Endometrium (tissue), 2 donors: ENCODE results near the gene ATP1A1.

Experiments used
- FAIRE-seq: peaks from 2 replicates; lab custom pipeline; 2012; peaks lifted over from hg19 to GRCh38; lab: Jason Lieb, UNC
- donor health status: control.
- donor health status: control.

The ATP1A1 gene

DNA sequence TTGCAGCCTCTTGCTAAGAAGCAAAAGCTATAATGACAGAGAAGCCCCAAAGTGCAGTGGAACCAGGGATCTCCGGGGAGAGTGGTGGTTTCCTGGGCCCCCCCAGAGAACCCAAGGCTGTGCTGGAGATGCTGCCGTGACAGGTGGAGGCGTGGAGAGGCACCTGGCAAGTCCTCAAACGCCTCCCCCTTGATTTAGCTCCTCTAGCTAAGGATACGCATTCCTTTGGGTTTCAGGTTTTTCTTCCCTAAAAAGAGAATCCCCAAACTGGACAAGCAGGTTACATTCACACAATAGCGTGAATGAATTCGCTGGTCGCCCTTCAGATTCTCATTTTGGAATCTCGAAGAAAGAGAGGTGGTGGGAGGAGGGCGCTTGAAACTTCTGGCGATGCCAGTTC lies 853 bp upstream of the ATP1A1 start:
- no peak for FAIRE-seq

DNA sequence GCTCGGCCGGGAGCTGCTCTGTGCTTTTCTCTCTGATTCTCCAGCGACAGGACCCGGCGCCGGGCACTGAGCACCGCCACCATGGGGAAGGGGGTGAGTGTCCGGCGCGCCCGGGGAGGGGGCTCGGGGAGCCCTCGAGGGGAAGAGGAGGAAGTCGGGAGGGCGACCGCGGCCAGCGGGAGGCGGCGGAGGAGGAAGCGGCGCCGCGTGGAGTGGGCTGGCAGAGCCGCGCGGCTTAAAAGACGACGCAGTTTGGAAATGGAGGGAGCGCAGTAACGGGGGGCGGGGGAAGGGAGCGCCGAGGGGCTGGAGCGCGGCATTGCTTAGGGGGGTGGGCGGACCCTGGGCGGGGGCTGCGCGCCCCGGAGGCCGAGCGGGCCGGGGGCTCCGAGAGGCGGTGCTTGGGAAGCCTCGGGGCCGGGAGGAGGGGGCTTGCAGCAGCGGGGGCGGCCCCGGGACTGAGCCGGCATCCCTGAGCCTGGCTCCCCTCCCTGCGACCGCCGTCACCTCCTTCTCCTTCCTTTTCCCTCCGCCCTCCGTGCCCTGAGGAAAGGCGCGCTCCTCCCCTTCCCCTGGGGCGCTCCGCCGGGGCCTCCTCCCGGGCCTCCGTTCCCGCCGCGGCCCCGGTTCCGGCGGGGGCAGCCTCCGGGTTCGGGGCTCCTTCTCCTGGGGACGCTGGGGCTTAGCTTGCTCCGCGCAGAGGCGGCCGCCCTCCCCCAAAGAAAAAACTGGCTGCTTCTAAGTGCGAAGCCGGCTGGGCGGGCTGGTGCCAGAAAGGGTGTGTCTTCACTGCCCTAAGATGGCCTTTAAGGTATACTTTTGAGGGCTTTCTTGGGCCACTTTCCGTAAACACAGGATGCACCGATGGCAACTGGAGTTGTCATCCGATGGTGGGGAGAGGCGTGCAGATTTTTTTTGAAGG lies 648 bp downstream of the ATP1A1 start:
- FAIRE-seq: no peak

DNA sequence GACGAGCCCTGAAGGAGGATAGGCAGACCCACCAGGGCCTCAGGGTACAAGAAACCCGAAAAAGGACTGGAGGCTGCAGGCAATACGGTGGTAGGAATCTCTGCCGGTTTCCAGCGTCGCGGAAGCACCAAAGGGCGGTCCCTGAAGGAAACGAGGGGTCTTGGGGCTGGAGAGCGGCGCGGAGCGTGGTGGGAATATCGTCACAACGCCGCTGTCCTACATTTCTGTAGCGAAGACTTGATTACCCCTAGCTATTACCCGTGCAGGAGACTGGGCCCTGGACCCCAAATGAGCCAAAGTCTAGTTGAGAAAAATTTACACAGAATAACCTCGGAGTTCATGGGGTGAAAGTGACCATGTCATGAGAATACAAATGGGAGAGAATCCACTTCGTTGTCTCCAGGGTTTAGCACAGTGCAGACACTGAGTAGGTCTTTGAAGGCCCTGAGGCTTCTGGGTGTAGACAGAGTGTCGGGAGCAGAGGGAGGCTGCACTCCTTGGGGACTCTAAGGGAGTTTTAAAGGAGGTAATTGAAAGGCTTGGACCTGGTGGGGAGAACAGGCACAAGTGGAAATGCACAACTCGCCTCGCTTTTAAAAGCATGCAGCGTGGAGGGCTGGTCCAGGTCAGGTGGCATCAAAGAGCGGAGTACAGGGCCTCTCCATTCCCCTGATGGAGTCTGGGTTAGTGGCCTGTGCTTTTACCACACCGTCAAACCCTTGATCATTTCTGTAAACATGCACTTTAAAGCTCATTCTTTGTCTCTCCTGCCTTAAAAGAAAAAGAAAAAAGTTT lies 1.5 kb downstream of the ATP1A1 start:
- FAIRE-seq: no peak

DNA sequence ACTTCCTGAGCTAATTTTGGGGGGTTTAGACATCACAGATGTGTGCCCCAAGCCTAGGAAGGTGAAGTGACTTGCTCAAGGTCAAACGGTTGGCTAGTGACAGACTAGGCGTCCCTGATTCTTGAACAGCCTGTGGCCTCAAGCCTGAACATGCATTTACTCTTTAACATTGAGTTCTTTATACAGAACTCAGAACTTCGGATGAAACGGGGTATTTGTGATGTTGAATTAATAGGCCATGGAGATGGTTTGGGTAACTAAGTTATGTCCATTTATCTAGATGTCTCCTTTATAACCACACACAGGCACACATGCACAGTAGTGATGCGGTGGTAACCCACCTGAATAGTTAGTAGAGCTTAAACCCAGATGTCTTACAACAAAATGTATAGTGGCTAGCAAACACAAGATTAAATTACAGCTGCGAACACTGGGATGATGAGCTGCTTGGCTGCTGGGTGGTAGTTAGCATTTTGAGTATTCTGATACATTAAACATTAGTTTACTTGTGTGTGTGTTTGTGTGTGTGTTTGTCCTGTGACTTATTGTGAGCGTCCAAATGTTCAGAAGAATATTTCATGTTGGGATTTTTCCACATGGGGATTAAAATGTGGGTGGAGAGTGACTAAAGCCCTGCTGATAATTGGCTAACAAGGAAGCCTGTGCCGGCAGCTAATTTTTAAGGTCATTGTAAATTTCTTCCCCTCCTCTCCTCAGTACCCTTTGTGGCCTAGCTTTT lies 2.3 kb downstream of the ATP1A1 start:
- FAIRE-seq: no peak

DNA sequence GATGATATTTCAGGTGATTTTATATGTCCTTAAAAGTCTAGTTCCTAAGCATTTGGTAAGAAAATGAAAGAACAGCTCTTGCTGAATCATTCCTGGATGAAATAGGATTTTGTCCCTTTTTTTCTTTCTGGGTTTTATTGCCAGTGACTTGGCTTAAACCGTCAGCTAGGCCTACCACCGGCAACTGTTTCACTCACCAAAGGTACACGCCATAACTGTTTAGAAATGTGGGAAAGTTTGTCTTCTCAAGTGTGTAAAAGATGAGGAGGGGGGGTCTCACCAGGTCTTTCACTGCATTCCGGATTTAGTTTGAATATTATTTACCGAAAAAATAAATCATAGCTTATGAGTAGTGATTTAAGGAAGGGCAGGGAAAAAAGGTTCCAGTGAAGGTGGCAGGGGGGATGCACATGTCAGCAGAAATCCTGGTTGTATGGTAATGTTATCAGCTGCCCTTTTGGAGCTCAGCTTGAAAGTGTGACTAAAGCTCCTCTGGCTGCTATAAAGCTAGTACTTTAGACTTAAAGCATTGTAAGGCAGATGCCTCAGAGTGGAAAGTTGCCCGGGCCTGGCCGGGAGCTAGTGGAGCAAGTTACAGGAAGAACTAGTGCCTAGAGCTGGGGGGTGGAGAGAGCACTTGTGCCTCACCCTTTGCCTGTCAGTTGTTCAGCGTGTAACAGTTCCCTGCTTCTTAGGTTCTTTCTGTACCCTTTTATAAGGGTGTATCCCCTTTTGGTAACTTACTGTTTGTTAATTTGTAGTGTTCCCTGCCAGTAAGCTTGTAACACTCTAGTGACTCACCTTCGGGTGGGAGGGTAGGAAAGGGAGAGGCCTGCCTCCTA lies 3.1 kb downstream of the ATP1A1 start:
- FAIRE-seq: no peak

DNA sequence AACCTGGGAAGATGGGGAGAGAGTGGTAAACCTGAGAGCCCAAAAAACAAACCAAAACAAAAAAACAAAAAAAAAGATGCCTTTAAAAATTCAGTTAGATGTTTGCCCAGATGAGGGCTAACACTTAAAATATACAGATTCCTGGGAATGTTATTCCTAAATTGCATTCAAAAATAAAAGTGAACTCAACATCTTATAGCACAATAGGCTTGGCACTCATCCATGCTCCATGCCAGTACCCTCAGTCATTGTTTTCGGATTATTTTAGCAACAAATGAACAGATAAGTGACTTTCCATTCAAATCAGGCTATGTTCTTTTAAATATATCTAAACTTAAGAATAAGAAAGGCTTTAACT lies 3.7 kb downstream of the ATP1A1 start:
- no peak for FAIRE-seq

DNA sequence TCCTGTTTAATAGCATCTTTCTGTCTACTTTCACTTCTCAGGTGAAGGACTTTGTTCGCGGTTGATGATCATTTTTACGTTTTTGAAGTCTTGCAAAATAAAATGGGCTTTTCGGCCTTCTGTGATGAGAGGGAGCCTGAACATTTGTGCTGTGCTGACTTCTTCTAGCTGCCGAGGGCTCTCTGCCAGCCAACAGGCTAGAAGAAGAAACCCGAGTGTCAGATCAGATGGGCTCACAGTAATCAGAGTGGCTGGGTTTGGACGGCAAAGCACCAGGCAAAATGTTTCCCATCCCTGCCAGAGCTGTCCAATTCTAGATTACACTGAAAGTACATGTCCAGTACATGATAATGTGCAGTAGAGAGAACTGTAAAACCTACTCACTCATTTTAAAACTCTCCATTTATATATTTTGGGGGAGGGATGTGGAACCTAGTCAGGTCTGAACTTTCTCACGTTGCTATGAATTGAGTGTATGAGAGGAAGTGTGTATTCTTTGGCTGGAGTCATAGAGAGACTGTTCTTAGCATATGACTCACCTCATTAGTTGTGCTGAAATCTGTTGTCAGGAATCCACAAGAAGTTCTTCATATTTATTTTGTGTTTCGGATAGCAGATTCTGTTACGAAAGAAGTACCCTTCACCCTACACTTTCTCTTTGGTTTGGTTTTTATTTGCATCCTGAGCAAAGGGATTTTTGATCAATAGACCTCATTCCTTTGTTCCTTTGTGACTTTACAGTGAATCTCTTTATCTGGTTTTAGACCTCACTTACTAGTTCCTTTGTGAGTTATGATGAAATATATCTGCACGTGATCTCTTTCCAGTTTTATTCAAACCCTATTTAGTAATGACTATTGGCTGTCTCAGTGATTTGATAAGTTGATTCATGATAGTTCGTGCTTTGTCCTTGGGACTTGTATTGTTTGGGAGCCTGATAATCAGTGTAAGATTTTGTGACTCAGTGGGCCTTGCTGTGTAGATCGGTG lies 4.8 kb downstream of the ATP1A1 start:
- FAIRE-seq: no peak

DNA sequence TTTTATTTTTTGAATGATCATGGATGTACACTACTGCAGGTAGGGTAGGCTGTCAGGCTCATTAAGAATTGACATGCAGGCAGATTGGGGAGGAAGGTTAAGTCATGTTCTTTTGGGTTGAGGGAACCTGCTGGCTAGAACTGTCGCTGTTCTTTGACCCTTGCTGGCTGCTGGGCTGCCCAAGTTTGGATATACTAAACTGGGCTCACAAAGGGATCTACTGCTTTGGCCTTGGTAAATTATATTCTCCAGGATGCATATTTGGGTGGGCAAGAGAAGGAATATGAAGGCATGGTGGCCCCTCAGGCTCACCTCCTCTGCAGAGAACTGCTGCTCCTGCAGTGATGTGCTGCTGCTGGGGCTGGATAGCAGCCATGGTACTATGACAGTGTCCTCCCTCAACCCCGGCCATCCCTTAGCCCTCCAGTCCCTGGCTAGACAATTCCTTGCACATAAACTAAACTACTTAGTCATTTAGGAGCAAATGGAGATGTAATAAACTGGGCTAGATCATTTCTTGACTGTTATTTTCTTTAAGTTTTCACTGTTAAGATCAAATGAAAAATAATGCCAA lies 6.1 kb downstream of the ATP1A1 start:
- no peak for FAIRE-seq

DNA sequence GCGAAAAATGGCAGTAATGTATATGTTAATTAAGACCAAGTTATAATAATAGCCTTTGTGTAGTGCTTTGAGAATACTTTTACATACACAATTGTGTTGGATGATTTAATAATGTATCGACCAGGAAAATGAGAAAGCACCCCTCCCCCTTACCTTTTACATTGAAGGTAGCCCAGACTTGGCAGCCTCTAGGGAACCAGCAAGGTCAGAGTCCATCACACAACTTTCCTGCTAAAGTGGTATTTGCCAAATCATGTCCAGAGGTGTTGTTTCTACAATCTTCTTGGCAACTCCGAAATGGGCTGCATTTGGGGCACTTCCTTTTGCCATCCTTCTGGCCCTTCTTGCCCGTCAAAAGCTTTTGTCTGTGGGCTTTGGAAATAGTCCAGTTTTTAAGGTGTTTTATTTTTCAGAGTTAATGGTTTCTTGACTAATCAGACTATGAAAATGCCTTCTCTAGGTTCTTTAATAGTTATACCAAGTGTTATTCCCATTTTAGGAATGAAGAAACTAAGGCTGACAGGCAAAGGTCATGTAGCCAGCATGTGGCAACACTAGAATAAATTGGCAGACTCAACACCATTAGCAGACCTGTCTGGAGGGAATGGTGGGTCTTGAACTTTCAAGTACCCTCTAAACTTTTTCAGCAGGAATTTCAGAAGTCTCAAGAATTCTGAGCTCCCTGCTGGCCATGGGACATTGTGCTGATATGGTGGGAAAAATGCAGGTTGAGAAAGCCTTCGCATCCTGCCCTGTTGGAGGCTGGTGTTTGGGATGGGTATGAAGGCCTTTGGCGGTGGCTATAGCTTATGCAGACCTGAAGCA lies 6.8 kb downstream of the ATP1A1 start:
- FAIRE-seq: no peak

DNA sequence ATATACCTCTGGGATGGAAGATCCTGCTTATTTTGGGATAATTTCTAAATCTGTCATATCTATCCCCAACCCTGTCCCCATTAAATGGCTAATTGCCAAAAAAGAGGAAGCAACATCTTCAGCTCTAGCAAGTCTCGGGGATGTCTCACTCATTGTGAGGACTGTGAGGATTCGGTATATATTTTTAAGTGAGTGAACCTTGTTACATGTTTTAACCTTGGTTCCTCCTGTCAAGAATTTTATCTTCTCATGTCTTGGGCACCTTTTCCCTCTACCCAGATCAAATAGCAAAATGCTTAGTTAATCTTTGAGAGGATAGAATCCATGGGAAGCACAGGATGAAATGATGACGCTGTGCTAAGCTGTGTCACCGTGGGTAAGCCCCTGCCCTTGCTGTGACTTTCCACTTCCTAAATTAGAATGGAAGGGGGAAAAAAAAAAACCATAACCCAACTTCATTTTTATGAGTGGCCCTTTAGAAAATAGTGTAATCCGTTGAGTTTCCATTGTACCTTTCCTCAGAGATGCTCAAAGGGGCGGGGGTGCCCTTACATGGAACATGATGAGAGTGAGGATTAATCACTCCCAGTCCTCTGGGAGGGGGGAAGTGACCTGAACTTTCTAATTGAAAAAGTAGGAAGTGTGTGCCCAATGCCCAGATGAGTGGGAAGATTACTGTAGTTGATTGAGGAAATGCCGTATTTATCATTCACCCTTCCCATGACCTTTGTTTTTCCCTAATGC lies 7.6 kb downstream of the ATP1A1 start:
- no peak for FAIRE-seq

DNA sequence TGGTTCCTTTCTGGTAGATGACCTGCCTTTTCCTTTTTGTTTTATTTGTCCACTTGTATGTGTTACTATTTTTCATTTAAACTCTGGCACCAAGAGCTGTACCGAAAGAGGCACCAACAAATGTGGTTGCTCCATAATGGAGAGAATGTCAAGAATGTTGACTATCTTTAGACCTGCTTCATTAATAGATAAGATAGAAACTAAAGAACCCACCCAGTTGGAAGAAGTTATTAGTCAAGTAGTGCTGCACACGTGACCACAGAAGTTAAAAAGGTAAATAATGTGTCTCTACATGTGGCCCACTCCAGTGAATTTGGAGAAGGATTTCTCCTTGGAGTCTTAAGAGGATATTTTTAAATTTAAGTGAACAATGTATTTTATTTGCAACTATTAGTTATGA lies 9.3 kb downstream of the ATP1A1 start:
- FAIRE-seq: no peak

DNA sequence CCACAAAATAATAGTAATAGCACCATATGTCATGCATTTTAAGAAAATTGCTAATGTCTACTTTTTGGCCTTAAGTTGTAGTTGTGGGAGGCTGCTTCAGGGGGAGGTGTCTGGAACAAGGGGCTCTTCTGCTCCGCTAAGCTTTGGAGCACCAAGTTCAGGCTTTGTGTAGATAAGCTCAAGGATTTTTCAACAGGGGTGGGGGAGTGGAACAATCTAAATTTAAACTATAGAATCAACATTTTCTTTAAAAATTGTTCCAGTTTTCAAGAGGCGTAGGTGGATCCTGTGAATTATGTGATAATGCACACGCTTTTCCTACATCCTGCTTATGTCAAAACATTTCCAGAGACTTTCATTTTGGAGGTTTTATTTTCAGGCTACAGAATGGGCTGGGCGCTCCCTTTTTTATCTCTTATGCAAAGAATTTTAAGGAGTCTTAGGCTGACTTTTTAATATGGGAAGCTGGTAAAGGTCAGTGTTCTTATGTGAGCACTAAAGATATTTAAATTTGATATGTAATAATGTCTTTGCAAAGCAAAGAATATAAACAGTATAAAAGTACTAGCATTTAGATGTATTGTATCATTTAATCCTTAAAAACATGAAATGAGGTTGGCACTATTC lies 9.9 kb downstream of the ATP1A1 start:
- FAIRE-seq: no peak

DNA sequence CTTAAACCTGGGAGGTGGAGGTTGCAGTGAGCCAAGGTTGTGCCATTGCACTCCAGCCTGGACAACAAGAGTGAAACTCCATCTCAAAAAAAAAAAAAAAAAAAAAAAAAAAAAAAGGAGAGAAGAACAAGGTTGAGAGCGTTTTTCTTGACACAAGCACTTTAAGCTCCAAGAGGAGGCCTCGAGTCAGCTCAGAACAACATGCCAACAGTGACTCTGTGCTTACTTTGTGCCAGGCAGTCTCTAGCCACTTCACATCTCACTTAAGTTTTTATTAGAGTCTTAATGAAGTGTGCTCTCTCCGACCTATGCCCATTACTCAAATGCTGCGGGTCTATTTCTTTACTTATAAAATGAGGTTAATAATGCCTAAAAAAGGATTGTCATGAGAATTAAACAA lies 13.0 kb downstream of the ATP1A1 start:
- FAIRE-seq: no peak

DNA sequence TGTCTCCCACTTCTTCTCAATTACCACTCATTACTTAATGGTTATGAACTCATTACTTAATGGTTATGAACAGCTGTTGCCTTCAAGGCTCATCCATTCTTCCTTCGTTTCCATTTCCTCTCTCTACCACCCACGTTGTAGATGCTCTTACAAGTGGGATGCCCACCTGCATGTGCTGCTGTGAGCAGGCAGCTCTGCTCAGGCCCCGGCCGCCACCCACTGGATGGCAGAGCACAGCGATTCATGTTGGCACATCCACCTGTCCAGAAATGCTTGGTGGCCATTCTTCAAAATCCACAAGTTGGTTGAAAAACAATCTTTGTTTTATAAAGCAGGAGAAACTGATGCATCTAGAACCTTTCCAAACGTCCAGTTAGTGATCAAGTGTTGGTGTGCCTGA lies 14.5 kb downstream of the ATP1A1 start:
- no peak for FAIRE-seq

DNA sequence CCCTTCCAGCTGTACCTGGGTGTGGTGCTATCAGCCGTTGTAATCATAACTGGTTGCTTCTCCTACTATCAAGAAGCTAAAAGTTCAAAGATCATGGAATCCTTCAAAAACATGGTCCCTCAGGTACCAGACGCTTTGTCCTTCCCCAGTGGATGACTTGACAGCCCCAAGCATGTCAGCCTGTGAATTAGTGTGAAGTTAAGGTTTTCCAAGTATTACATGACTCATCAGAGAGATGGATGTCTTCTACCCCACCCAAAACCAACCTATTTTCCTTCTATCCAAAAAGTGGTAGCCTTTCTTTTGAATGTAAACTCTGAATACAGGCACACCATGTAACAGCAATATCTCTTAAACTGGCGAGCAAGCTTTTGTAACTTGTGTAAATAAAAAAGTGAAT lies 15.1 kb downstream of the ATP1A1 start:
- no peak for FAIRE-seq

DNA sequence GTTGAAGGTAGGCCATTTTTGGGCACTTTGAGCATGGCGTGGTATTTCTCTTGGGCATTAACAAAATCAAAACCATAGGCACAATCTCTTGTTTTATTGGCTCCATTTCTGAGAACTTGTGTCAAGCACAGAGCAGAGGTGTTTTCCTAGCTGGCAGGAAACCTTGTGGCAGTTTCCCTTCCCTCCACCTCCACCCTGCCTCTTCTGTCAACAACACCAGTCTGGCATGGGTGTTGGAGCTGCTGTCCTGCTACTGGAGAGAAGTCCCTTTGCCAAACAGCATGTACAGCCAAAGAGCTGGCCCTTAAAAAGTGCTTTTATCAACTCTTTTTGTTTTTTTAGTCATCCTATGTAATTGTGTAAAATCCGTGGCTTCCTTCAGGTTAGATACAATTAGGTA lies 16.0 kb downstream of the ATP1A1 start:
- no peak for FAIRE-seq

DNA sequence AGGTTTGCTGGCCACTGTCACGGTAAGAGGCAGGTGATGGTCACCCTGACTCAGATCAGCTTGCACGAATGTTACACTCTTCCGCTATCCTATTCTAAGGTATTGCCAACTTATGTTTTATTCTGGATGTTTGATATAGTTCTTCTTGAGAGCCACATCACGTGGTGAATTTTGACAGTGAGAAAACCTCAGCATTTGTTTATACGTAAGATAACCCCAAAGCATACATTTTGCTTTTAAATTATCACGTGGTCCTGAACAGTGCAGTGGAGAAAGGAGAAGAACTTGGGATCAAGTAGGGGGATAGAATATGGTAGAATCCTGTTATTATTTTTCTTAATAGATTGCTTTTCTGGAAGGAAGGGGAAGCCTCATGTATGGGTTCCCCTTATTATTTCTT lies 16.6 kb downstream of the ATP1A1 start:
- FAIRE-seq: no peak

DNA sequence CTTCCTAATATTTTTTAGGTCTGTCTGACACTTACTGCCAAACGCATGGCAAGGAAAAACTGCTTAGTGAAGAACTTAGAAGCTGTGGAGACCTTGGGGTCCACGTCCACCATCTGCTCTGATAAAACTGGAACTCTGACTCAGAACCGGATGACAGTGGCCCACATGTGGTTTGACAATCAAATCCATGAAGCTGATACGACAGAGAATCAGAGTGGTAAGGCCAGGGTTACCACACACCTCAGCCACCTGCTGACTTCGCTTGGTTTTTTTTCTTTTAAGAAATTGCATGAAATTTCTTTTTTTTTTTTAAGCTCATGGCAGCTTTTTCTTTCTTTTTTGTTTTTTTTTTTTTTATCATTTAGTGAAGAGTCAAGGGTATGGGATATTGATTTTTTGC lies 17.2 kb downstream of the ATP1A1 start:
- no peak for FAIRE-seq
